GM18909 (cell line): ENCODE results near the gene WDTC1.

Experiments
- ATAC-seq: cut with Tn5 transposase; IDR thresholded peaks from one replicate; pipeline ENCODE4 v1.9.1; 2021; ENCODE audit warnings: mild to moderate bottlenecking; ENCODE audit not compliant: unreplicated experiment, poor library complexity

Gene WDTC1

GRCh38 chr1:27350663-27351540 lies 116.5 kb downstream of the WDTC1 start:
- ATAC-seq = no peak

- ATAC-seq = no peak
These were observed 117.2 kb downstream of the WDTC1 start for GRCh38 chr1:27351541-27352107.

GRCh38 chr1:27353166-27353565 lies 118.7 kb downstream of the WDTC1 start:
- ATAC-seq = no peak

GRCh38 chr1:27353629-27354028 lies 119.2 kb downstream of the WDTC1 start:
- ATAC-seq = no peak

- ATAC-seq = no peak
These were observed 121.3 kb downstream of the WDTC1 start for GRCh38 chr1:27355683-27356082.

- ATAC-seq = no peak
These were observed 121.8 kb downstream of the WDTC1 start for GRCh38 chr1:27356277-27356618.

GRCh38 chr1:27356619-27357280 lies 122.3 kb downstream of the WDTC1 start:
- no peak for ATAC-seq

GRCh38 chr1:27357281-27358037 lies 123.0 kb downstream of the WDTC1 start:
- ATAC-seq = peak; percentile 62
